Measurements from ENCODE around the gene C22orf23.
A peak's percentile ranks its signal among the peaks of the same experiment; 100 is the strongest.

Gene C22orf23

DNA sequence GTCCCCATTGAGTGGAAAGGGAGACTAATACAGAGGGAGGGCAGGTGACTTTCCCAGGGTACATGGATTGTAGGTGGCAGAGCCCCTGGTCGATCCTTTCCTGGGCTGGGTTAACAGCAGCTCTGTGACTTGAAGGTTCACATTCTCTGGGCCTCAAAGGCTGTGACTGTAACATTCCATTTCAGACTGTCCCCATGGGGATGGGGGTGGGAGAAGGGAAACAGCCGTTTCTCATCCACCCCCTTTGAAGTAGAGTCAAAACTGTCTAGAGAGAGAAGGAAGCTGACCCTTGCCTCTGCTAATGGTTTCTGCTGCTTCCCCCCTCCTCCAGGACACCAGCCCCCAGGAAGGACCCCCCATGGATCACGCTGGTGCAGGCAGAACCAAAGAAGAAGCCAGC is 28.1 kb downstream of the C22orf23 start:
- DNase-seq (ENCODE audit: low read depth): no peak

DNA sequence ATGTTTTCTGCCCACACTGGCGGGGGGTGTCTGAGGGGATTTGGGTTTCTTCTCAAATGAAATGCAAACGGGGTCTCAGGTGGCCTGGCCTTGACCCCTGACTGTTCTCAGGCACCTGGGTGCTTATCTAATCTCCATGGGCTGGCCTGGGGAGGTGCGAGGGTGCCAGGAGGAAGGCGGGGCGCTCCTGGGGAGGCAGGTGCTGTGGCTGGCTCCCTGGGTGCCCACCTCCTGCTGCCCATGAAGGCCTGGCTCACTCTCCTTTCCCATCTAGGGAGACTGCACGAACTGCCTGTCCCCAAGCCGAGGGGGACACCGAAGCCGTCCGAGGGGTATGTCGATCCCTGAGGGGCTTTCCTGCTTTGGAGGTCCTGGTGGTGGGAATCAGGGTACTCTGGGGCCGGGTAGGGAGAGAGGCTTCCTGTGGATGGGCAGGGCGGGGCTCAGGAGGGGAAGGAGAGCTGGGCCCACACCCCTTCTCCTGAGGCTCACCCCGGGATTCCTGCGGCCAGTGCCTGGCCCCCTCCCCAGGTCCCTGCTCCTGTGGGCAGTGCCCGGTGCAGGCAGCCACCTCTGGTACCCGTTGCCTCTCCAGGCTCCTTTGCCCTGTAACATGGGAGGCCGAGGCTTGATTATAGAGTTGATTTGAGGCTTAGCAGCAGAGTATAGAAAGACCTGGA is 28.9 kb downstream of the C22orf23 start:
- no peak for DNase-seq (ENCODE audit: low read depth)

DNA sequence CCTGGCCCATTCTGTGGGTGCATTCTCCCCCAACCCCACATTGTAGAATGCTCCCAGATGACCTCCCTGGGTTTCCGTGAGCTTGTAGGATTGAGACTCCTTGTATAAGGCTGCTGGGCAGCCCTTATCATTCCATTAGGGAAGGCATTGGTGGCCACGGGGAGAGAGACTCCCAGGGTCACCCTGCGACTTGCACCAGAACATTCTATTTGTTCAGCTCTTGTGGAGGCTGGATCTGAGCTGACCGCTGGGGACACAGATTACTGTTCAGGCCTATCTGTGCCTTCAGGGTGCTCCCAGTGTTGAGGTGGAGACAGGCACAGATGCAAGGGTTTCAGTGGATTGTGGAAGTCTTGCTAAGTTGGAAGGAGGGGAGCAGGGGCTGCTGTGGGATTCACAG is 29.5 kb downstream of the C22orf23 start:
- DNase-seq (ENCODE audit: low read depth): no peak

DNA sequence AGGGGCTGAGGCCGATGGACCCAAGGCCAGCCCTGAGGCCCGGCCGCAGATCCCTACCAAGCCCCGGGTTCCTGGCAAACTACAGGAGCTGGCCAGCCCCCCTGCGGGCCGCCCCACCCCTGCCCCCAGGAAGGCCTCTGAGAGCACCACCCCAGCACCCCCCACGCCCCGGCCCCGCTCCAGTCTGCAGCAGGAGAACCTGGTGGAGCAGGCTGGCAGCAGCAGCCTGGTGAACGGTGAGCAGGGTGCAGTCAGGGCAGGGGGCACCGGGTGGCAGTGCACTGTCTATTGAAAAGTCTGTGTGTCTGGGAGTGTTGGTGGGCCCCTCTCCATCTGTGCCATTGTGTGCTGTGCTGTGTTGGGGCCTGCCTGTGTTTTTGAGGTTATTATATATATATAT is 31.2 kb downstream of the C22orf23 start:
- no peak for DNase-seq (ENCODE audit: low read depth)

DNA sequence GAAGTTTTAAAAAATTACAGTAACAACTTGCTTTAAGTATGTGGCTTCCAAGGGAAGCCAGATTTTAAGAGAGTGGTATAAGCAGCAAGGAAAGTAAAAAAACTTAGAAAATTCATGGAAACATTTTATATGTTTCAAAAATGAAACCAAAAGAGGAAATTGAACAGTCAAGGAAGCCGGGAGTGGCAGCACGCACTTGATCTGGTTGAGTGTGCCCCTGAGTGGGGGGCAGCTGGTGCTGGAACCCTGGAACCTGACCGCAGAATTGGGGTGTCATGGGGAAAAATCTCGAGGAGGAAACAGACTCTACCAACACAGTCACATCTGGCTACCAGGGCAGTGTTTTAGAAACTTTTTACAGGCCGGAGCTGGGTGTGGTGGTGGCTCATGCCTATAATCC is 33.3 kb downstream of the C22orf23 start:
- DNase-seq (ENCODE audit: low read depth): no peak

DNA sequence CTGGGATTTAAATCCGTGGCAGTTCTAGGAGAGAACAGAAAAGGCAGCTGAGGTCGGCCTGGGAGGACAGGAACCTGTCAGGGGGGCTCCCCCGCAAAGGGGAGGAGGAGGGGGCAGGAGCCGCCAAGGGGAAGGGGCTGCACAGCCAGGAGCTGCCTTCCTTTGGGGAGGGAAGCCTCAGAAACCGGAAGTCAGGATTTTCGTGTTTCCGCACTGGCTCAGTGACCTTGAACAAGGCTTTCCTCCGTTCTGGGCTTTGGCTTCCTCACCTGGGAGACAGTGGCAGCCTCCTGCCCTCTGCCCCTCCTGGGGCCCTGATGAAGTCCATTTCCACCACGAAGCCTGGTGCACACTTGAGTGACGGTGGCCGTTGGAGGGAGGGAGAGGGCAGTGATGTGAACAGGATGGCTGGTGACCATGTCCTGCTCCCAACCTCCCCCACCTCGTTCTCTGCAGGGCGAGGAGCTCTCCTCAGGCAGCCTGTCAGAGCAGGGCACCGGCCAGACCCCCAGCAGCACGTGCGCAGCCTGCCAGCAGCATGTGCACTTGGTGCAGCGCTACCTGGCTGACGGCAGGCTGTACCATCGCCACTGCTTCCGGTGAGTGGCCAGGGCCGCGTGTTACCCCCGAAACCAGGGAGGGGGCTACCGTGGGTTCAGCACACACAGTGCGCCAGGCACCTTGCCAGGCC is 34.7 kb downstream of the C22orf23 start:
- DNase-seq (ENCODE audit: low read depth): no peak

DNA sequence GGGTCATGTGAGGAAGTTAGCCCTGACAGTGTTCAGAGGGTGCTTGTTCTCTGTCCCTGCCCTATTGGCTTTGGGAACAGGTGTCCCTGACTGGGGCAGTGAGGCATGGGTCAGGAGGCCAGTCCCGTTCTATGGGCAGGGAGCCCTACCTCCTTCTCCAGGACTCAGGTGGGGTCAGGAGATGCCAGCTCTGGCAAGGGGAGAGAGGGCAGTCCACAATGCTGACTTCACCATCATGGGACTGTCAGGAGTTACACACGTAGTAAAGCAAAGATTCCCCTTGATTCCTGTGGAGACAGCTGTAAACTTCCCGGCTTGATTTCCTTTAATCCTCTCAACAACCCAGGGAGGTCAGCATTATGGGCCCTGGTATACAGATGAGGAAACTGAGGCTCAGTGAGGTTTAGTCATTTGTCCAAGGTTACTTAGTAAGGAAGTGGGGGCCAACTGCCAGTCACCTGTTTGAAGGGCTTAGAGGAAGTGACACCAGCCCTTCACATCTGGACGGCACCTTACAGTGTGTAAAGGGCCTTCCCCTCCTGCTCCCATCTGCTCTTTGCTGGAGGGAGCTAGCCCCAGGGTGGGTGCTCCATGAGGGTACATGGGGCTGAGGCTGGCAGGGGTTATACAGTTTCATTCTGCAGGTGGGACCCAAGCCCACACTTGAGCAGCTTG is 35.4 kb downstream of the C22orf23 start:
- DNase-seq (ENCODE audit: low read depth): no peak

DNA sequence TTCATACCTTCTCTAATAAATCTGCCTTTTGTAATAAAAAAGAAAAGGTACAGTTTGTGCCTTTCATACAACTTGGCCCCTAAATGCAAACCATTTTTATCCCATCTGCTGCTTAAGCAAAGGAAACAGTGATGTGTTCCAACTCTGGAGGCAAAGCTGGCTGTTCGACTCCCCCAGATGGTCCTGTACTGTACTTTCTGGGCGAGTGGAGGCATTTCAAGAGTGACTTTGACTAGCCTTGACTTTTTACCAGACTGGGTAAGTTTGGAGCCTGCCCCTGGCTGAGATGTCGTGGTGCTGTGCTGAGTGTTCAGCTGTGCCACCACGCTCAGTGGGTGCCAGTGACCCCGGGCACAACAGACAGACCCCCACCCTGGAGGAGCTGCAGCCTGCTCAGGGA is 37.1 kb downstream of the C22orf23 start:
- no peak for DNase-seq (ENCODE audit: low read depth)

DNA sequence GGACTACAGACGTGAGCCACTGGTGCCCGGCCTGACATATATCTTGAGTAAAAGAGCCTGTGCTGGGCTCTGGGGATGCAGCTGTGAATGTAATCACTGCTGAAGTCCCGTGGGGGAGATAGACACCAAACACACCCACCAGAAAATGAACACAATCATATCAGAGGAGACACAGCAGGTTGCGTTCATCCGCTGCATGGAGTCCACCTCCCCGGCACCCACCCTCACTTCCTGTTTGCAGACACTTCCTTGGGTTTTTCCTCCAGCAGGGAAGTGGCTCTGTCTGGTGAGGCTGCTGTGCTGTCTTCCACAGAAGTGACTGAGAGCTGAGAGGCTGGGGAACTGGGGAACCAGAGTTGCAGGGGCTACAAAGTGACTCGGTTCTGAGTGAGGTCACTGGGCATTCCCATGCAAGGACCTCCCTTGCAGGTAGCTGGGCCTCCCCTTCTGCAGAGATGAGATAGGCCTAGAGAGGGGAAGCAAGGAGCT is 40.1 kb downstream of the C22orf23 start:
- no peak for DNase-seq (ENCODE audit: low read depth)

DNA sequence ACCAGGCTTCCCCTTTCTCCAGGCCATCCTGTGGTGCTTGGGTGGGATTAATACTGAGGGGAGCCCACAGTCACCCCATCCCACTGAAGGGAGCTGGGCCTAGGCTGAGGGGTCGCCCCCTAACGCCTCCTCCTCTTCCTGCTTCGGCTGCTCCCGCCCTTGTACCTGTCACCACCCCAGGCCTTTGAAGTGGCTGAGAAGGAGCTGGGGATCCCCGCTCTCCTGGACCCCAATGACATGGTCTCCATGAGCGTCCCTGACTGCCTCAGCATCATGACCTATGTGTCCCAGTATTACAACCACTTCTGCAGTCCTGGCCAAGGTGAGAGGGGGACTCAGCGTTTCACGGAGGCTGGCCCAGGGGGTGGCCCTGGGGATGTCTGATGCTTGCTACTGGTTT is 41.2 kb downstream of the C22orf23 start:
- DNase-seq (ENCODE audit: low read depth): no peak

DNA sequence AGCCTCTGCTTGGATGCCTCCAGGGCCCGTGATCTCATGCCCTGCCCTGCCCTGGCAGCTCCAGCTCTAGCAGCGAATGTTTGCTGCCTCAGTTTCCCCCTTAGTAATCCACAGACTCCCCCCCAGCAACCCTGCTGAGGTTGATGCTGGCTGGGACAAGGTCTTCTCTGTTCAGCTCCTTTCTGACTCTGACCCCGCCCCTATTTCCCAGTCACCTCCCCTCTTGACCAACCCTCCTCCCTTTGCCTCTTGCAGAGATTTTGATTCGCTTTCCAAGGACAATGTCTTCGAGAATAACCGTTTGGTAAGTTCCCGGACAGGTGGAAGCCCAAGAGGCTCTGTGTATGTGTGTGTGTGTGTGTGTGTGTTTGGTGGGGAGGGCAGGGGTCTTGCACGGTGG is 41.7 kb downstream of the C22orf23 start:
- DNase-seq (ENCODE audit: low read depth): no peak

DNA sequence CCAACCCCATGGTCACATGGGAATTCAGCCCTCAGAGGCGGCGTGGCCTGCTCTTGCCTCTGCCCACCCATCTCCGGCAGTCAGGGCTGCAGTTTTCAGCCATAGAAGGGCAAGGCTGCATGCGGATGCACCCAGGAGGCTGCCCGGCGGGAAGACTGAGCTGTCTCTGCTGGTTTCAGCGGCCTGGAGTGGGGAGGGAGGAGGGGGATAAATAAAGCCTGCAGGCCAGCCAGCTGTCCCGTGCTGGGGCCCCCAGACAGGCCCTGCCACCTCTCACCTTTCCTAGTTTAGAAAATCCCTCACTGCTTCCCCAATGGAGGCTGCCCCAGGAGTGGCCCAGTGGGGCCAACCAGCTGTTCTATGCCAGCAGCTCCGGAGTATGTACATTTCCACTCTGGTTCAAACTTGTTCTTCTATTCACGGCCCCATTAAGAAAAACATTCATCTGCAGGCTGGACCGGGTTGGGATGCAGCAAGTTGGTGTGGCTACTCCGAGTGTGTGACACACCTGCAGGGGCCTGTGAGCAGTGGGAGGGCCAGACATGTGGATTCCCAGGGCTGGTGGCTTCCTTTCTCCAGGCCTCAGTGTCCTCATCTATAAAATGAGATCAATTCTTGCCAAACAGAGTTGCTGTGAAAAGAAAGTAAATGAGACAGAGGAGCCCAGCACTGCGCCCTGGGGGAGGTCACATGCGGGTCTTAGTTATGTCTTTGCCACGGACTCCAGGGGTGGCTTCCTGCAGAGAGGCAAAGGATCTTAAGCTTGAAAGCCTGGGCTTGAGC is 42.3 kb downstream of the C22orf23 start:
- DNase-seq (ENCODE audit: low read depth): no peak

DNA sequence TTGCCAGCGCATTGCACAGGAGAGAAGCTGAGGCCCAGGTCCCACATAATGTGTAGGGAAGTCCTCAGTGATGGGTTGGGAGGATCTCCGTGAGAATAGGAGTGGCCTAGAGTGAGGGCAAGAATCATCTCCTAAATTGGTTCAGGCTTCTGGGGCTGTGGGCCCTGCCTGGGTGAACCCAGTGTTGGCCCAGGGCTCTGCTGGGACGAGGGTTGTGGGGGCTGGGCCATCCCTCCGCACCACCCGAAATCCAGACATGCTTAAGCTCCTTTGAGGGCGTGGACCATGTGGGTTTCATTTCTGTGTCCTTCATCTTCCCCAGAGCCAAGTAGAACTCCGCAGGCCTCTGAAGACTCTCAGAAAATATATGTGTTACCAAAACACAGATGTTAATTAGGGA is 43.6 kb downstream of the C22orf23 start:
- DNase-seq (ENCODE audit: low read depth): no peak

DNA sequence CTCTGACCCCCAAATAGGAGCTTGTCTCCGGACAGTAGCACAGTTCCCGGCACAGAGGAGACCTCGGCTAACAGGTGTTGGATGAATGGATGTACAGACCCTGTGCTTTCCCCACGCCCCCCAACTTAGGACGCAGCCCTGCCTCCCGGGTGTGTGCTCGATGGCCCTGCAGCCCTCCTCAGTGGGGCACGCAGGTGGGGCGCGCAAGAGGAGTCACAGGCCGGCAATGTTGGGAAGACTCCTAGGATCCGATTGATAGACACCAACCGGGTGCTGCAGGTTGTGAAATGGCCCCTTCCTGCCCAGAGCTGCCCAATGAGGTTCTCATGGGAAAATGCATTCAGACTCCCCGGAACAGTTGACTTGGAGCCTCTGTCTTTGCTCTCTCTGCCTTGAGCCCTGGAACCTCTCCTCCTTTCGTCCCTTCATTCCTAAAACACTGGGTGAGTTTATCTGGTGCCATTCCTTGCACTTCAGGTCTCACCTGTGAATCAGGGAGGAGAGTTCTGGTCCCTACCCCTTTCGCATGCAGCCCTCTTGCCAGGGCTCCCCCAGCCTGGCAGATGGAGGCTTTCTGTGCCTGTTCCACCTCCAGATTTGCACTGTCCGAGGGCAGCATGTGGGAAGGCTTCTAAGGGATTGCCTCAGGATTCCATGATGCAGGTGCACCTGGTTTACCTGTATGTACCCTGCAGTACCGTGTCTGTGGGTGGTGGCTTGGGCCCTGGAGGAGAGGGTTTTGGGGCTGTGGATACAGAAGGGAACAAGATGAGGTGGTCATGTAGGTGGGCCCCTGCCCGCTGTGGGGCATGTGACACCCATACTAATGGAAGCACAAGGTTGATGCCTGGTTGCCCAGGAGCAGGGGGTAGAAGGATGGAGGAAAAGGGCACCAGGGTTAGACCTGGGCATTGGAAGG is 46.1 kb downstream of the C22orf23 start:
- no peak for DNase-seq (ENCODE audit: low read depth)

DNA sequence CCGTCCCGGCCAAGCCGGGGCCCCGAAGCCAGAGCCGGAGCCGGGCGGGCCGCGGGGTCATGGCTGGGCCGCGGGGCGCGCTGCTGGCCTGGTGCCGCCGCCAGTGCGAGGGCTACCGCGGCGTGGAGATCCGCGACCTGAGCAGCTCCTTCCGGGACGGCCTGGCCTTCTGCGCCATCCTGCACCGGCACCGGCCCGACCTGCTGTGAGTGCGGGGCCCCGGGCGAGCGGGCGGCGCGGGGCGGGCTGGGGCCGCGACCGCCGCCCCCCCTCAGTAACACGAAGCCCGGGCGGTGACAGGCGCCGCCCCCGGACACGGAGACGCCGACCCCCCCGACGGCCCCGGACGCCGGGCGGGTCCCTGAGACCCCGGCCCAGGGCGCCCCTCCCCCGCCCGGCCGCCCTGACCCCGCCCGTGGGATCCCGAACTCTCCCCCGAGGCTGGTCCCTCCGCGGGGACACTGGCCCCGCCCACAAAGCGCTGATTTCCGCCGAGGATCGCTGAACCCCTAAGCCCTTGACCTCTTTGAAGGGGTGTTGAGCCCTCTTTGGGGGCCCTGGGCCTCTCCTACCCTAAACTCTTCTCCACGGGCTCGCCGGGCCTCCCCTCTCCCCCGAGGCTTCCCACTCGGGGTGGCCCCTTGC is 46.9 kb downstream of the C22orf23 start:
- DNase-seq (ENCODE audit: low read depth): peak; percentile 18

DNA sequence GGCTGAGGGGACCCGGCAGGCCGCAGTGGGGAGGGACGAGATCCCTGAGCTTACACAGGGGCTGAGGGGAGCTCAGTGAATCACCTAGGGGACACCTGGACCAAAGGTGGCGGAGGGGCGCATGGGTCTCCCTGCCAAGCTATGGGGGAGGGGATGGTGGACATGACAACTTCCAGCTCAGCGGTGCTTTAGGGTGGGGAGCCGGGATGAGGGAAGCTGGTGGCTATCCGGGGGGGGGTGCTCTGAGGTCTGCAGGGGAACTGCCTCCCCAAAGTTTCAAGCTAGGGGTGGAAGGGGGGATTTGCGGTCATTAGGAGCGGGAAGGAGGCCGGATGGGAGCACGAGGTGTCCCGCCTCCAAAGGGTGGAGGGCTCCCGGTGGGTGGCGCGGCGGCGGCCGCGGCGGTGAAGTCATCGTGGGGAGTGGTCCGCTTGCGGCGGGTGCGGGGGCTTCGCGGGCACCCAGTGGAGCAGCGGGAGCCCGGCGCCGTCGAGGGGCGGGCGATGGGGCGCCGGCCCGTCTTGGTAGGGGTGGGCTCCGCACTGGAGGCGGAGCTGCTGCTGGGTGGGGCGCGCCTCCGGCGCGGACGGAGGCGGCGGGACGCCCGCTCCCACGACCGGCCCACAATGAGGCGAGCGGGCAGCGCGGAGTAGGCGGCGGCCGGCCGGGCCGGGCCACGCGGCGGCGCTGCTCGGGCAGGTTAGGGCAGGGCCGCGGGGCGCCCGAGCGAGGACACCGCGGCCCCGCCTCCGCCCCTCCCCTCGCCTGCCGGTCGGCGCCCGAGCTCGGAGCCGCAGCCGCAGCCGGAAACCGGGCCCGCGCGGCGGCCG is 47.7 kb downstream of the C22orf23 start, which contains the start of gene MICALL1:
Gene MICALL1, plus strand, starts transcription at position 764 of the 830 bp plus-strand sequence. CDS start 126 bp downstream, outside the sequence.
- peak; percentile 32 for DNase-seq (ENCODE audit: low read depth)

DNA sequence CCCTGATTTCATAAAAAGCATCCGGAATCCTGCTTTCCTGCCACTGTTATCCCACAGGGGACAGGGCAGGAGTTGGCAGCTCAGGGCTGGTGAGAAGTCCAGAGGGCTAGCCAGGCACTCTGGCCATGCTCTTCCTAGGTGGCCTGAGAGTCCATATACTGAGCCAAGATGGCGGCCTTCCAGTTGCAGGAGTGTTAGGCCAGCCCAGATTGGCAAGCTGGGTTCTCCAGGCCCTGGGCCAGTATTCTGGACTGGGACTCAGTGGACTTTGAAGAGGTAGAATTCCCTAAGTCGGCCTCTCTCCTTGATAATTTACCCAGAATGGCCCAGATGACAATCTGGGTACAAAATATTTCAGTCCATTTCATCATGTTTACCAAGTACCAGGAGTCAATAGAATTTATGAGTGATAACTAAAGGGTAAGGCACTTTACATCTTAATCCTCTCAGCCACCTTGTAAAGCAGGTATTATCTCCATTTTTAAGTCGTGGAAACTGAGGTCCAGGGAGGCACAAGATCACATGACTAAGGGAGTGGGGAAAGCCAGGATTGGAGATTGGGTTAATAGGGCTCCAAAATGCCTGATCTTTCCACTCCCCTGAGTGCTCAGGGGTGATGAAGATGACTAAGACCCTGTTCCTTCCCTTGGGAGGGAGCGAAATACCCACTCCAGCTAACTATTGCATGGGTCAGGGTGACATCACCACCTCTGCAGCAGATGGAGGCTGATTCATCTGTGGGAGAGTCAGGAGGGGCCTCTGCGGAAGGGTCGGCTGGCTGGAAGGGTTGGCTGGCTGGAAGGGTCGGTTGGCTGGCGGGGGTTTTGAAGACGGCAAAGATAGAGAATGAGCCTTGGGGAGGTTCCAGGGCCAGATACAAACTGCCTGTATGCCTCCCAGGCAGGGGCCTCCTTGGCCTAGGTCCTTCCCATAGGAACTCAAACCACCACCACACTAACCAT is 48.5 kb downstream of the C22orf23 start:
- no peak for DNase-seq (ENCODE audit: low read depth)

DNA sequence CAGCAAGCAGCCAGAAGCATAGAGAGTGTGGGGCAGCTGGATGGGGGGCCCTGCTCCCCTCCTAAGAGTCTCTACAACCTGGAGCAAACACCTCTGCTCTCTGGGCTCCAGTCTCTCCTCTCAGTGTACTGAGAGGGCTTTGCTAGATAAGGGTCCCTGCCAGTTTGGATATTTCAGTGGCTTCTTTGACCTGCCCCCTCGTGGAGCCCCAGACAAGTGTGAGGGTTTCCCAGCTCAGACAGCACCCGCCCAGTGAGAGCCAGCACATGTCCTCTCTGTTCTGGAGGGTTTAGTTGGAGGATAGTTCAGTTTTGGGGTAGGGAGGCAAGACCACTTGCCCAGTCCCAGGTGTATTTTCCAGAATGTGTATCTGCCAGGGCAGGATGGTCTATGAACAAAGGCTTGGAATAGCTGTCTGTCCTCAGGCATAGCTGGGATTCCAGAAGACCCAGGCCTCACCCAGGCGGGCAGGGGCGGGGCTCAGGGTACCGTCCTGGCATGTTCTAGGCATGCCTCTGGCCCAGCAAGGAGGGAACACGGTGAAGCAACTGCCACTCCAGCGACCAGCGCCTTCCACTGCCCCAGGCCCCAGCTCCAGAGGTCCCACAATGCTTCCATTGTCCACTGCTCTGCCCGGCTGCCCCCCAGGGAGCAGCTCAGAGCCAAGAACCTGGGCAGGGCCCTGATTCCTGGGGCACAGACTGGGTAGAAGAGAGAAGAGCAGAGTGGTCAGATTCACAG is 54.8 kb downstream of the C22orf23 start:
- DNase-seq (ENCODE audit: low read depth): no peak
